Right lobe of liver (tissue), 4 donors: ENCODE data around the gene ALG3.

Experiments
- POLR2A ChIP-seq: fragments of 450-650 bp; IDR thresholded peaks from one replicate; pipeline ENCODE4 v1.6.1; 2017; ENCODE audit warnings: antibody characterized with exemption, mild to moderate bottlenecking
- TF ChIP-seq, protein P1 (sequence below), 4 donors: fragments of 200-600 bp in 3 of 4; fragments of 450-650 bp in 1 of 4; IDR thresholded peaks; one replicate each; pipeline versions ENCODE4 v1.5.1 to v1.8.0; 2016 to 2022; ENCODE audit warnings: antibody characterized with exemption in 4 of 4, mild to moderate bottlenecking in 2 of 4
- donor health status: DM: no; HTN: no; CAD: no.
- donor health status: DM: no; HTN: no; CAD: no.
- donor health status: DM: no; HTN: yes; CAD: no.

DNA sequence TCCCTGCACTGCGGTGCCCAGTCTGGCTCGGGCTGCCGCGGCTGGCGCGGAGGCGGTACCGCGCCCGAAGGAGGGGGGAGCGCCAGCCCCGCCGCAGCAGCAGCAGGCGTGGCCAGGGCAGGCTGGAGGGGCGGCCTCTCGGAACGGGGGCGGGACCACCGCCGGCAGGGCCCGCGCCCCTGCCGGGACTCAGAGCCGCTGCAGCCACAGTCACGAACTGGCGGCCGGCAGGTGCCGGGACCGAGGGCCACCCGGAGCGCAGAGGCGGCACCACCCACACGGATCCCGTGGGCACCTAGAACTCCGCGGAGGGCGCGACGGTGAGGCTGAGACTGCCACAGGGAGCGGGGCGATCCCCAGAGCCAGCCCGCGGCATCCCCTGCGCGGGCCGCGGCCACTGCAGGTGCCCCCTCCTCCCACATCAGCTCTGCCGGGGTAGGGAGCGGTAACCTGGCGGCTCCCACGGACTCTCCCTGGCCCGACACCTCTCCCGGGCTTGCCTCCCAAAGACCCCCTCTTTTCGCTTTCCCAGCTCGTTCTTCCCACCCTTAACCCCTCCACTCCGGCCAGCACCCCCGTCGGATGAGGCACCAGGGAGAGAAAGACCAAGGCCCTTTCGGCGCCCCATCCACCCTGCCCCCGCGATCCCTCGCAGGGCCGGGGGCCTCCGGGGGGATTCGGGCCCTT, 19.2 kb downstream of the ALG3 start, which contains the start of gene VWA5B2:
- TF ChIP-seq, protein P1, sequence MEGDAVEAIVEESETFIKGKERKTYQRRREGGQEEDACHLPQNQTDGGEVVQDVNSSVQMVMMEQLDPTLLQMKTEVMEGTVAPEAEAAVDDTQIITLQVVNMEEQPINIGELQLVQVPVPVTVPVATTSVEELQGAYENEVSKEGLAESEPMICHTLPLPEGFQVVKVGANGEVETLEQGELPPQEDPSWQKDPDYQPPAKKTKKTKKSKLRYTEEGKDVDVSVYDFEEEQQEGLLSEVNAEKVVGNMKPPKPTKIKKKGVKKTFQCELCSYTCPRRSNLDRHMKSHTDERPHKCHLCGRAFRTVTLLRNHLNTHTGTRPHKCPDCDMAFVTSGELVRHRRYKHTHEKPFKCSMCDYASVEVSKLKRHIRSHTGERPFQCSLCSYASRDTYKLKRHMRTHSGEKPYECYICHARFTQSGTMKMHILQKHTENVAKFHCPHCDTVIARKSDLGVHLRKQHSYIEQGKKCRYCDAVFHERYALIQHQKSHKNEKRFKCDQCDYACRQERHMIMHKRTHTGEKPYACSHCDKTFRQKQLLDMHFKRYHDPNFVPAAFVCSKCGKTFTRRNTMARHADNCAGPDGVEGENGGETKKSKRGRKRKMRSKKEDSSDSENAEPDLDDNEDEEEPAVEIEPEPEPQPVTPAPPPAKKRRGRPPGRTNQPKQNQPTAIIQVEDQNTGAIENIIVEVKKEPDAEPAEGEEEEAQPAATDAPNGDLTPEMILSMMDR (IDR thresholded peaks at IDR 0.05), result peak in 2 of 4 donors; percentile 10 to 25
- TF ChIP-seq POLR2A, result no peak
